ENCODE measurements around the gene WAS.

DNA sequence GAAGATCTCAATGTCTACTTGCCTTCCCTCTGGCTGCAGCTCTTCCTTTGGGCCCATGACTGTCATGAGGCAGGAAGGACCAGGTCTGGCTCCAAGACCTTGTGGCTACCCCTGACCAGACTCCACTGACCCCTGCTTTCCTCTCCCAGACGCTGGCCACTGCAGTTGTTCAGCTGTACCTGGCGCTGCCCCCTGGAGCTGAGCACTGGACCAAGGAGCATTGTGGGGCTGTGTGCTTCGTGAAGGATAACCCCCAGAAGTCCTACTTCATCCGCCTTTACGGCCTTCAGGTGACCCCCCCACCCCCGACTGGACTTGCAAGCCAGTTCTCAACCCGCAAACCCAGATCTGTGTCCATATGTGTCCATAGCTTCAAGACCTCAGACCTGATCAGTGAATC lies 535 bp downstream of the WAS start:
- TF ChIP-seq, protein P1, sequence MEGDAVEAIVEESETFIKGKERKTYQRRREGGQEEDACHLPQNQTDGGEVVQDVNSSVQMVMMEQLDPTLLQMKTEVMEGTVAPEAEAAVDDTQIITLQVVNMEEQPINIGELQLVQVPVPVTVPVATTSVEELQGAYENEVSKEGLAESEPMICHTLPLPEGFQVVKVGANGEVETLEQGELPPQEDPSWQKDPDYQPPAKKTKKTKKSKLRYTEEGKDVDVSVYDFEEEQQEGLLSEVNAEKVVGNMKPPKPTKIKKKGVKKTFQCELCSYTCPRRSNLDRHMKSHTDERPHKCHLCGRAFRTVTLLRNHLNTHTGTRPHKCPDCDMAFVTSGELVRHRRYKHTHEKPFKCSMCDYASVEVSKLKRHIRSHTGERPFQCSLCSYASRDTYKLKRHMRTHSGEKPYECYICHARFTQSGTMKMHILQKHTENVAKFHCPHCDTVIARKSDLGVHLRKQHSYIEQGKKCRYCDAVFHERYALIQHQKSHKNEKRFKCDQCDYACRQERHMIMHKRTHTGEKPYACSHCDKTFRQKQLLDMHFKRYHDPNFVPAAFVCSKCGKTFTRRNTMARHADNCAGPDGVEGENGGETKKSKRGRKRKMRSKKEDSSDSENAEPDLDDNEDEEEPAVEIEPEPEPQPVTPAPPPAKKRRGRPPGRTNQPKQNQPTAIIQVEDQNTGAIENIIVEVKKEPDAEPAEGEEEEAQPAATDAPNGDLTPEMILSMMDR (IDR thresholded peaks at IDR 0.05; ENCODE audit: low read depth, low read length), result no peak
- no peak for TF ChIP-seq POLR2A (IDR thresholded peaks at IDR 0.05; ENCODE audit: extremely low read depth, insufficient read length)

Measured in NB4 (cell line).